Mammary epithelial cell (primary cell): ENCODE measurements around the gene PREX1.
"Not testable (repeated sequence)": the region's sequence is repeated elsewhere in the genome, so short reads cannot be mapped to it uniquely, and the experiment has no call there.

ENCODE experiments used
- EZH2 ChIP-seq: IDR thresholded peaks from 2 replicates; pipeline ENCODE4 v1.6.1; 2012; ENCODE audit warnings: low read length, inconsistent platforms, borderline replicate concordance
- TF ChIP-seq, protein P1 (sequence below), 2 donors: IDR thresholded peaks in 1 of 2; conservative IDR thresholded peaks in 1 of 2; 2 replicates each; pipeline ENCODE4 v1.5.1; 2011 to 2012; ENCODE audit warnings: inconsistent platforms in 2 of 2, low read length in 2 of 2, mild to moderate bottlenecking in 2 of 2, control low read depth in 1 of 2, low read depth in 1 of 2; ENCODE audit not compliant: insufficient read depth in 1 of 2; ENCODE audit errors: extremely low read depth in 1 of 2

DNA sequence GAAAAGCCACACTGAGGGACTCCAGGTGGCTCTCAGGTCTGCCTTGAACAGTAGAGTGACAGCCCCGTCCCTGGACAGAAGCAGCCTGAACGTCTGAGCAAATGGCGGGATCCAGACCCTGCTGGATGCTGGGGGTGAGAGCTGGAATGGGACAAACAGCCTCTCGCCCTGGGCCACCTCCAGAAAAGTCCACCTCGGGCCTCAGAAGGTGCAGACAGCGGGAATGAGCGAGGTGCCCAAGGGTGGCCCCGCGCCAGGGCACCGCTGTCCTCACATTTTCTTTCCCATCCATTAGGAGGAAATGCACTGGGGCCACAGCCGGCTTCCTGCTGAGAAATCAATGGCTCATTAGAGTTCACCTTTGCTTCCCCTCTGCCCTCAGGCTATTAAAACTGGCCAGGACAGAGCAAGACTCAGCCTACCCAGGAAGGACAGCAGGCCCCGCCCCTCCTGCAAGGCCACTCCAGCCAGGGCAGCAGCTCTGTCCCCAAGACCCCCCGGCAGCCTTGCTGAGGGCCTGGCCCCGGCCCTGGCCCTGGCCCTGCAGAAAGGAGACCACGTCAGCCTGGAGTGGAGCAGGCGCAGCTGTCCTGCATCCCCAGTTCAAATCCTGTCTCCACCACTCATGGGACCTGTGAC is 229.4 kb downstream of the PREX1 start:
- TF ChIP-seq, protein P1, sequence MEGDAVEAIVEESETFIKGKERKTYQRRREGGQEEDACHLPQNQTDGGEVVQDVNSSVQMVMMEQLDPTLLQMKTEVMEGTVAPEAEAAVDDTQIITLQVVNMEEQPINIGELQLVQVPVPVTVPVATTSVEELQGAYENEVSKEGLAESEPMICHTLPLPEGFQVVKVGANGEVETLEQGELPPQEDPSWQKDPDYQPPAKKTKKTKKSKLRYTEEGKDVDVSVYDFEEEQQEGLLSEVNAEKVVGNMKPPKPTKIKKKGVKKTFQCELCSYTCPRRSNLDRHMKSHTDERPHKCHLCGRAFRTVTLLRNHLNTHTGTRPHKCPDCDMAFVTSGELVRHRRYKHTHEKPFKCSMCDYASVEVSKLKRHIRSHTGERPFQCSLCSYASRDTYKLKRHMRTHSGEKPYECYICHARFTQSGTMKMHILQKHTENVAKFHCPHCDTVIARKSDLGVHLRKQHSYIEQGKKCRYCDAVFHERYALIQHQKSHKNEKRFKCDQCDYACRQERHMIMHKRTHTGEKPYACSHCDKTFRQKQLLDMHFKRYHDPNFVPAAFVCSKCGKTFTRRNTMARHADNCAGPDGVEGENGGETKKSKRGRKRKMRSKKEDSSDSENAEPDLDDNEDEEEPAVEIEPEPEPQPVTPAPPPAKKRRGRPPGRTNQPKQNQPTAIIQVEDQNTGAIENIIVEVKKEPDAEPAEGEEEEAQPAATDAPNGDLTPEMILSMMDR (conservative IDR thresholded peaks at IDR 0.05 in 1 of 2, IDR thresholded peaks at IDR 0.05 in 1 of 2; ENCODE audit: extremely low read depth in 1 of 2, insufficient read depth in 1 of 2, low read depth in 1 of 2, low read length in 2 of 2): not testable (repeated sequence)
- TF ChIP-seq EZH2: not testable (repeated sequence)
